HepG2 (cell line): Measurements from ENCODE around the gene SKIC2. TPM values are rescaled to one million over a fixed set of nuclear protein-coding genes. Genes with fewer than 3 reads are reported as not detected.

ENCODE experiments used
- ARNTL ChIP-seq: sonication (generic); formaldehyde crosslinking; IDR thresholded peaks from 2 replicates; pipeline ENCODE4 v1.4.0; 2020; ENCODE audit warnings: mild to moderate bottlenecking, missing genetic modification reagents
- CENPX ChIP-seq: sonication (generic); formaldehyde crosslinking; IDR thresholded peaks from 2 replicates; pipeline ENCODE4 v1.9.0; 2021; ENCODE audit warnings: mild to moderate bottlenecking, missing genetic modification reagents, moderate library complexity
- KAT8 ChIP-seq: IDR thresholded peaks from 2 replicates; pipeline ENCODE4 v1.6.1; 2016; ENCODE audit warnings: missing genetic modification reagents, missing compliant biosample characterization
- MYC ChIP-seq: sonication (generic); formaldehyde crosslinking; IDR thresholded peaks from 2 replicates; pipeline ENCODE4 v1.9.0; 2021; ENCODE audit warnings: missing genetic modification reagents, borderline replicate concordance
- NCOA1 ChIP-seq: sonication (generic); formaldehyde crosslinking; IDR thresholded peaks from 2 replicates; pipeline ENCODE4 v1.9.0; 2021; ENCODE audit warnings: missing genetic modification reagents
- TIGD3 ChIP-seq: sonication (generic); formaldehyde crosslinking; IDR thresholded peaks from 2 replicates; pipeline ENCODE4 v1.5.1; 2020; ENCODE audit warnings: mild to moderate bottlenecking, missing genetic modification reagents, borderline replicate concordance
- ZBTB38 ChIP-seq: sonication (generic); formaldehyde crosslinking; IDR thresholded peaks from 2 replicates; pipeline ENCODE4 v1.5.1; 2020; ENCODE audit warnings: mild to moderate bottlenecking, missing genetic modification reagents
- ZBTB7A ChIP-seq: sonication (generic); formaldehyde crosslinking; IDR thresholded peaks from 2 replicates; pipeline ENCODE4 v1.8.0; 2022; ENCODE audit warnings: mild to moderate bottlenecking, missing genetic modification reagents
- ZNF136 ChIP-seq: sonication (generic); formaldehyde crosslinking; IDR thresholded peaks from 2 replicates; pipeline ENCODE4 v1.8.1; 2022; ENCODE audit warnings: low read depth, mild to moderate bottlenecking, moderate library complexity, missing genetic modification reagents
- ZNF318 ChIP-seq: sonication (generic); formaldehyde crosslinking; IDR thresholded peaks from 2 replicates; pipeline ENCODE4 v1.4.0; 2020; ENCODE audit warnings: mild to moderate bottlenecking, missing genetic modification reagents
- ZNF547 ChIP-seq: sonication (generic); formaldehyde crosslinking; IDR thresholded peaks from 2 replicates; pipeline ENCODE4 v1.5.1; 2020; ENCODE audit warnings: mild to moderate bottlenecking, missing genetic modification reagents
- ZNF564 ChIP-seq: sonication (generic); formaldehyde crosslinking; IDR thresholded peaks from 2 replicates; pipeline ENCODE4 v1.8.1; 2023; ENCODE audit warnings: mild to moderate bottlenecking, missing genetic modification reagents
- ZNF747 ChIP-seq: sonication (generic); formaldehyde crosslinking; IDR thresholded peaks from 2 replicates; pipeline ENCODE4 v1.8.1; 2023; ENCODE audit warnings: missing genetic modification reagents, mild to moderate bottlenecking, borderline replicate concordance
- ZNF841 ChIP-seq: sonication (generic); formaldehyde crosslinking; IDR thresholded peaks from 2 replicates; pipeline ENCODE4 v1.8.1; 2023; ENCODE audit warnings: missing genetic modification reagents, borderline replicate concordance
- polyA plus RNA-seq, 8 experiments: library from polyadenylated mRNA; depleted of rRNA in 3 of 8; stranded (reverse) in 7 of 8; unstranded in 1 of 8; fragments of >200 nt; fragmentation: Illumina TruSeq in 4 of 8; extraction: Trizol in 4 of 8; gene quantifications; 2 replicates each; pipeline versions ENCODE4 v1.2.1 to v1.2.3, GENCODE V29; 2011 to 2016; ENCODE audit warnings: low read depth in 4 of 8, missing spikeins in 1 of 8, mixed read lengths in 1 of 8; ENCODE audit not compliant: insufficient read depth in 1 of 8
- total RNA-seq, 5 experiments: library from RNA; depleted of rRNA; stranded (reverse); fragments of >200 nt; fragmentation: Illumina TruSeq; extraction: Trizol; gene quantifications; 2 replicates each; pipeline ENCODE4 v1.2.3, GENCODE V29; 2016; ENCODE audit warnings: low read depth in 1 of 5
- TF ChIP-seq, protein P1 (sequence below): sonication (generic); formaldehyde crosslinking; IDR thresholded peaks from 2 replicates; pipeline ENCODE4 v1.5.0; 2020; ENCODE audit warnings: missing genetic modification reagents

The SKIC2 gene
- total and polyA plus RNA-seq, 2 of the 13 experiments (the other 11 are each of a cell fraction or from before 2014, with no cell fraction given) = 67.1 to 68.4 TPM

GRCh38 chr6:31927863-31928671 lies 30.9 kb upstream of the SKIC2 start (continued):
- TF ChIP-seq ARNTL (CRISPR knock-in tag) = peak; percentile 67; the same call in 1 of the 2 replicates
- TF ChIP-seq ZNF747 (CRISPR knock-in tag) = no peak
- TF ChIP-seq ZNF136 = no peak
- TF ChIP-seq, protein P1, sequence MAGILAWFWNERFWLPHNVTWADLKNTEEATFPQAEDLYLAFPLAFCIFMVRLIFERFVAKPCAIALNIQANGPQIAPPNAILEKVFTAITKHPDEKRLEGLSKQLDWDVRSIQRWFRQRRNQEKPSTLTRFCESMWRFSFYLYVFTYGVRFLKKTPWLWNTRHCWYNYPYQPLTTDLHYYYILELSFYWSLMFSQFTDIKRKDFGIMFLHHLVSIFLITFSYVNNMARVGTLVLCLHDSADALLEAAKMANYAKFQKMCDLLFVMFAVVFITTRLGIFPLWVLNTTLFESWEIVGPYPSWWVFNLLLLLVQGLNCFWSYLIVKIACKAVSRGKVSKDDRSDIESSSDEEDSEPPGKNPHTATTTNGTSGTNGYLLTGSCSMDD = no peak
- TF ChIP-seq NCOA1 = no peak
- TF ChIP-seq ZNF841 (CRISPR knock-in tag) = no peak
- 0 out of 2 replicates have a peak, but pooled peaks have one; percentile 8 for TF ChIP-seq TIGD3 (CRISPR knock-in tag)
- no peak for TF ChIP-seq ZNF564 (CRISPR knock-in tag)
- TF ChIP-seq ZNF547 (CRISPR knock-in tag) = peak; percentile 57
- TF ChIP-seq ZBTB7A (CRISPR knock-in tag) = no peak
- 0 out of 2 replicates have a peak, but pooled peaks have one; percentile 19 for TF ChIP-seq ZNF318 (CRISPR knock-in tag)
- peak; percentile 10; the same call in 1 of the 2 replicates for TF ChIP-seq ZBTB38
- no peak for TF ChIP-seq CENPX
- no peak for TF ChIP-seq KAT8
- peak; percentile 9; the same call in 1 of the 2 replicates for TF ChIP-seq MYC (CRISPR knock-in tag)
